ENCODE measurements around the gene AP1M1.

Gene AP1M1

GRCh38 chr19:16233836-16234551 is 36.3 kb downstream of the AP1M1 start:
- no peaks in the 10 kb centered on the region for H3K9me3 ChIP-seq (ENCODE audit: control insufficient read depth, insufficient read depth, low read depth, low read length)
- H3K4me3 ChIP-seq (ENCODE audit: low read depth, low read length): no peak overlapping the region
- peaks cover 52% of the 10 kb centered on the region for H3K36me3 ChIP-seq (ENCODE audit: control insufficient read depth, insufficient read depth, low read length)
- no peak overlapping the region for H3K9ac ChIP-seq (ENCODE audit: low read length)
- H3K4me1 ChIP-seq (ENCODE audit: control insufficient read depth, insufficient read depth, low read length): no peaks in the 10 kb centered on the region
- no peaks in the 10 kb centered on the region for H3K27me3 ChIP-seq (ENCODE audit: control insufficient read depth, insufficient read depth, low read length)
- no peak overlapping the region for H3K27ac ChIP-seq (ENCODE audit: low read depth, low read length)

GRCh38 chr19:16234552-16235445 is 37.1 kb downstream of the AP1M1 start:
- H3K9ac ChIP-seq (ENCODE audit: low read length): no peak overlapping the region

DNA sequence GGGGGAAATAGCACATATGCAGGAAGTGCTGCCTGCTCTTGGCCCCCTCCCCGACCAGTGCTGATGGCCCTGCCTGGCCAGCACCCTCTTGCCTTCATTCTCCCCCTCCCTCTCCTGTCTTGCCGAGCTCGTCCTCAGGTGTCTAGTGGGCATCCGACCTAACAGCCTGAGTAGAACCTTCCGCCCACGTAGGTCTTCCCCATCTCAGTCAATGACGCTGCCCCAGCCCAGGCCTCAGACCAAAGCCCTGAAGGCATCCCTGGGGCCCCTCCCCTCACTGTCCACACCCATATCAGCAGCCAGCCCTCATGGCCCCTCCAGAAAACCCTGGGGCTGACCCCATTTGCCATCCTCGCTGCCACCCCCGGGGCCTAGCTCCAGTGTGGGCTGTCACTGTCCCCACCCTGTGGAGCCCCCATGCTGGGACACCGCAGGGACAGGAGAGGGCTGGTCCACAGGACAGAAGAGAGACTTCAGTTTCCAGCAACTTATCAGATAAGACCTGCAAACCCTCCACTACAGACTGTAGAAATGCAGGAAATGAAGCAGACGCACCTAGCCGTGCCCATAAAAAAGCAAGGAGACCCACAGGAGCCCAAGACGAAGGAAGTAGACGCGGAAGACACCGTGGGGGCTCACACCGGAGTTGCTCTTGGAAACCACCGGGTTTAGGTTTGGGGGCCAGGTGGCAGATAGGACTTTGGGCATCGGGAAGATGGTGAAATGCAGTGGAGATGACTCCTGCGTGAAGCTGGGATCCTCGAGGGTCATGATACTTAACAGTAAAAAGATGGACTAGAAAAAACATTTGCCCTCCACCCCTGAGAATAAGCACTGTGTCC is 38.3 kb downstream of the AP1M1 start:
- no peak overlapping the region for H3K27ac ChIP-seq (ENCODE audit: low read depth, low read length)
- no peak overlapping the region for H3K9ac ChIP-seq (ENCODE audit: low read length)
- H3K4me3 ChIP-seq (ENCODE audit: low read depth, low read length): no peak overlapping the region
- no peaks in the 10 kb centered on the region for H3K27me3 ChIP-seq (ENCODE audit: control insufficient read depth, insufficient read depth, low read length)
- H3K9me3 ChIP-seq (ENCODE audit: control insufficient read depth, insufficient read depth, low read depth, low read length): no peaks in the 10 kb centered on the region
- no peaks in the 10 kb centered on the region for H3K4me1 ChIP-seq (ENCODE audit: control insufficient read depth, insufficient read depth, low read length)
- H3K36me3 ChIP-seq (ENCODE audit: control insufficient read depth, insufficient read depth, low read length): peaks cover 38% of the 10 kb centered on the region

More at GRCh38 chr19:16234552-16235445, 37.1 kb downstream of the AP1M1 start:
- no peak overlapping the region for H3K27ac ChIP-seq (ENCODE audit: low read depth, low read length)
- H3K36me3 ChIP-seq (ENCODE audit: control insufficient read depth, insufficient read depth, low read length): peaks cover 45% of the 10 kb centered on the region
- no peaks in the 10 kb centered on the region for H3K27me3 ChIP-seq (ENCODE audit: control insufficient read depth, insufficient read depth, low read length)
- H3K4me1 ChIP-seq (ENCODE audit: control insufficient read depth, insufficient read depth, low read length): no peaks in the 10 kb centered on the region
- H3K9me3 ChIP-seq (ENCODE audit: control insufficient read depth, insufficient read depth, low read depth, low read length): no peaks in the 10 kb centered on the region
- H3K4me3 ChIP-seq (ENCODE audit: low read depth, low read length): no peak overlapping the region

DNA sequence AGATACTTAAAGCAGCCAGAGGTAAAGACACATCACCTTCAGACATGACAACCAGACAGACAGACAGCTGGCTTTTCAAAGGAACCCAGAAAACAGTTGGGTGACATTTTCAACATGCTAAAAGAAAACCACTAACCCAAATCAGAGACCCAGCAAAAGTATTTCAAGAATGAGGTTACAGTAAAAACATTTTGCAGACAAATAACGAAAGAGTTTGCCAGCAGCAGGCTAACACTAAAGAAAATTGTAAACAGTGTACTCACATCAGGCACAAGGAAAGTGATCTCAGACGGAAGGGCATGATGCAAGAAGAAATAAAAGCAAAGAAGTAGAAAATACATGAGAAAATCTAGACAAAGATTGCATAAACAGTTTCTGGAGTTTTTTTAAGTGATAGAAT is 46.4 kb downstream of the AP1M1 start:
- Histone ChIP-seq H3K4me3 (ENCODE audit: low read depth, low read length) (no peak overlapping the region), H3K9me3 (ENCODE audit: control insufficient read depth, insufficient read depth, low read depth, low read length) (no peaks in the 10 kb centered on the region), H3K27me3 (ENCODE audit: control insufficient read depth, insufficient read depth, low read length) (no peaks in the 10 kb centered on the region), H3K36me3 (ENCODE audit: control insufficient read depth, insufficient read depth, low read length) (no peaks in the 10 kb centered on the region), H3K4me1 (ENCODE audit: control insufficient read depth, insufficient read depth, low read length) (no peaks in the 10 kb centered on the region), H3K9ac (ENCODE audit: low read length) (no peak overlapping the region), H3K27ac (ENCODE audit: low read depth, low read length) (no peak overlapping the region)

DNA sequence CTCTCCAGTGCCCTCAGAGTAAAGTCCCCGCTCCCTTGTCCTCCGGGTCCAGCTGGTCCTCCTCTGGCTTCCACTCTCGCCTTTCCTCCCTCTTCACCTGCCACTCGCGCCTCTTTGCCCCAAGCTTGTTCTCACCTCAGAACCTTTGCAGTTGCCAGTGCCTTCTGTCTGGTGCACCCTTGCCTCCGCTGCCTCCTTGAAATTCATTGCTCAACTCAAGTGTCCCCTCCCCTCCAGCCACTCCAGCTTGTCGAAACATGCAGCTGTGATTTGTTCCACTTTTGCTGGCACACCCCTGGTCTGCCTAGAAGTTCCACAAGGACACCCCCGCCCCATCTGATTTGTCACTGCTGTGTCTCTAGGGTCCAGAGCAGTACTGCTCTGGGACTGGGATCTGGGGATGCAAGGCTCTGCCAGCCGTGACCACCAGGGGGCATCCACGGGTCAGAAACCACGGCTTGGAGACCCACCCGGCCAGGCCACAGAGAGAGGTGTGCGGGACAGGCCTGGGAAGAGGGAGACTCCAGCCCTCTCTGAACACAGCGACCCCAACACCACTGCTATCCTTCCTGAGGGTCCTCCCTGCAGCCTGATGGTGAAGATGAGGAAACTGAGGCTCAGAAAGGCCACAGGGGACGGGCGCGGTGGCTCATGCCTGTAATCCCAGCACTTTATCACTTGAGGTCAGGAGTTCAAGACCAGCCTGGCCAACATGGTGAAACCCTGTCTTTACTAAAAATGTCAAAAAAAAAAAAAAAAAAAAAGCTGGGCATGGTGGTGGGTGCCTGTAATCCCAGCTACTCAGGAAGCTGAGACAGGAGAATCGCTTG is 49.9 kb downstream of the AP1M1 start:
- H3K36me3 ChIP-seq (ENCODE audit: control insufficient read depth, insufficient read depth, low read length): no peaks in the 10 kb centered on the region
- no peak overlapping the region for H3K27ac ChIP-seq (ENCODE audit: low read depth, low read length)
- no peaks in the 10 kb centered on the region for H3K9me3 ChIP-seq (ENCODE audit: control insufficient read depth, insufficient read depth, low read depth, low read length)
- no peak overlapping the region for H3K4me3 ChIP-seq (ENCODE audit: low read depth, low read length)
- no peak overlapping the region for H3K9ac ChIP-seq (ENCODE audit: low read length)
- no peaks in the 10 kb centered on the region for H3K27me3 ChIP-seq (ENCODE audit: control insufficient read depth, insufficient read depth, low read length)
- no peaks in the 10 kb centered on the region for H3K4me1 ChIP-seq (ENCODE audit: control insufficient read depth, insufficient read depth, low read length)

- Histone ChIP-seq H3K9ac (ENCODE audit: low read length) (no peak overlapping the region), H3K9me3 (ENCODE audit: control insufficient read depth, insufficient read depth, low read depth, low read length) (no peaks in the 10 kb centered on the region), H3K27me3 (ENCODE audit: control insufficient read depth, insufficient read depth, low read length) (no peaks in the 10 kb centered on the region), H3K4me1 (ENCODE audit: control insufficient read depth, insufficient read depth, low read length) (no peaks in the 10 kb centered on the region), H3K27ac (ENCODE audit: low read depth, low read length) (no peak overlapping the region), H3K4me3 (ENCODE audit: low read depth, low read length) (no peak overlapping the region), H3K36me3 (ENCODE audit: control insufficient read depth, insufficient read depth, low read length) (no peaks in the 10 kb centered on the region)
These were observed 50.8 kb downstream of the AP1M1 start for GRCh38 chr19:16248380-16249023.

DNA sequence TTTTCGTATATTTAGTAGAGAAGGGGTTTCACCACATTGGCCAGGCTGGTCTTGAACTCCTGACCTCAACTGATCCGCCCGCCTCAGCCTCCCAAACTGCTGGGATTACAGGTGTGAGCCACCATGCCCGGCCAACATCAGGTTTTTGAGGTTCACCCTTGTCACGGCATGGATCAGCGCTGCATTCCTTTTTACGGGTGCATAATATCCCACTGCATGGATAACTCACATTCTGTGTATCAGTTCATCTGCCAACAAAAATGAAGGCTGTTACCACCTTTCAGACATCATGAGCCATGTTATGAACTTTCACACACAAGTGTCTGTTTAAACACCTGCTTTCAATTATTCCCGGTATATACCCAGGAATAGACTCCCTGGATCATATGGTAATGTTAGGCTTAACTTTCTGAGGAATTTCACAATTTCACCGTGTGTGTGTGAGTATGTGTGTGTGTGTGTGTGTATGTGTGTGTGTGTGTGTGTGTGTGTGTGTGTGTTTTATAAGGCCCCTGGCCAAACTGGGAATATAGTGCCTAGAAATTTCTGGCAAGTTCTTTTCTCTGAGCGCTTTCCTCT is 52.2 kb downstream of the AP1M1 start:
- Histone ChIP-seq H3K27ac (ENCODE audit: low read depth, low read length) (no peak overlapping the region), H3K36me3 (ENCODE audit: control insufficient read depth, insufficient read depth, low read length) (no peaks in the 10 kb centered on the region), H3K4me3 (ENCODE audit: low read depth, low read length) (no peak overlapping the region), H3K9ac (ENCODE audit: low read length) (no peak overlapping the region), H3K4me1 (ENCODE audit: control insufficient read depth, insufficient read depth, low read length) (no peaks in the 10 kb centered on the region), H3K9me3 (ENCODE audit: control insufficient read depth, insufficient read depth, low read depth, low read length) (no peaks in the 10 kb centered on the region), H3K27me3 (ENCODE audit: control insufficient read depth, insufficient read depth, low read length) (no peaks in the 10 kb centered on the region)

DNA sequence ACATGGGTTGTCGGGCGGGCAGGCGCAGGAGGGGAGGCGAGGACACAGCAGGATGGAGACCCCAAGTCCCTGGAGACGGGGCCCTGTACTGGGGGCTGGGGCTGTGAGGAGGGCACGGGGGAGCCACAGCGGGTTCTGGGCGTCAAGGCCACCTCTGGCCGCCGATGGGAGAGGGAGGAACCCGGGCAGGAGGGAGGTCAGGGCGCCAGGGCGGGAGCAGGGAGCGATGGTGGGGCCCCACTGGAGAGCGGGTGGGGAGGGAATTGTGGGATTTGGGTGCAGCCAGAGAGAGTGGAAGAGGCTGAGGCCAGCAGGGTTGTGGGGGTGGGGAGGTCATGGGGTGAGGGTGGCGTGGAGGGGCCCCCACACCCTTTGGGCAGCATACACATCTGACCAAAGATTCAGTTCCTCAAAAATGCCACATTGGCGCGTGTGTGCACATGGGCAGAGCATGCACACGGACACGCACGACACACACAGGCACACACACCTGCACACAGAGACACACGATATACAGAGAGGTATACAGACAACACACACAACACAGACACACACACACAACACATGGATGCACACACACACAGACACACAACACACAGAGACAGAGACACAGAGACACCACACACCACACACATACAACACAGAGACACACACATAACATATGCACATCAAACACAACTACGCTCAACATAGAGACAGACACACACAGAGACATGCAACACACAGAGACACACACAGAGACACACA is 54.9 kb downstream of the AP1M1 start:
- Histone ChIP-seq H3K9me3 (ENCODE audit: control insufficient read depth, insufficient read depth, low read depth, low read length) (no peaks in the 10 kb centered on the region), H3K27ac (ENCODE audit: low read depth, low read length) (no peak overlapping the region), H3K36me3 (ENCODE audit: control insufficient read depth, insufficient read depth, low read length) (no peaks in the 10 kb centered on the region), H3K27me3 (ENCODE audit: control insufficient read depth, insufficient read depth, low read length) (no peaks in the 10 kb centered on the region), H3K4me3 (ENCODE audit: low read depth, low read length) (no peak overlapping the region), H3K9ac (ENCODE audit: low read length) (no peak overlapping the region), H3K4me1 (ENCODE audit: control insufficient read depth, insufficient read depth, low read length) (no peaks in the 10 kb centered on the region)

GRCh38 chr19:16254851-16255408 is 57.2 kb downstream of the AP1M1 start:
- Histone ChIP-seq H3K36me3 (ENCODE audit: control insufficient read depth, insufficient read depth, low read length) (no peaks in the 10 kb centered on the region), H3K4me3 (ENCODE audit: low read depth, low read length) (no peak overlapping the region), H3K9me3 (ENCODE audit: control insufficient read depth, insufficient read depth, low read depth, low read length) (no peaks in the 10 kb centered on the region), H3K27ac (ENCODE audit: low read depth, low read length) (no peak overlapping the region), H3K9ac (ENCODE audit: low read length) (no peak overlapping the region), H3K27me3 (ENCODE audit: control insufficient read depth, insufficient read depth, low read length) (no peaks in the 10 kb centered on the region), H3K4me1 (ENCODE audit: control insufficient read depth, insufficient read depth, low read length) (no peaks in the 10 kb centered on the region)
